OCI-LY1 (cell line): ENCODE data around the gene CD2BP2.

Experiments used
- EZH2 ChIP-seq: fragments of 200-600 bp; sonication (generic), shearing (Covaris generic); IDR thresholded peaks from 2 replicates; pipeline ENCODE4 v1.8.0; 2017; ENCODE audit warnings: borderline replicate concordance, mixed run types, mild to moderate bottlenecking, antibody characterized with exemption, low read length, moderate library complexity, mixed read lengths
- TF ChIP-seq, protein P1 (sequence below): fragments of 200-600 bp; sonication (generic), shearing (Covaris generic); IDR thresholded peaks from 2 replicates; pipeline ENCODE4 v1.5.1; 2017; ENCODE audit warnings: mild to moderate bottlenecking, antibody characterized with exemption, low read length, moderate library complexity, mixed read lengths

DNA sequence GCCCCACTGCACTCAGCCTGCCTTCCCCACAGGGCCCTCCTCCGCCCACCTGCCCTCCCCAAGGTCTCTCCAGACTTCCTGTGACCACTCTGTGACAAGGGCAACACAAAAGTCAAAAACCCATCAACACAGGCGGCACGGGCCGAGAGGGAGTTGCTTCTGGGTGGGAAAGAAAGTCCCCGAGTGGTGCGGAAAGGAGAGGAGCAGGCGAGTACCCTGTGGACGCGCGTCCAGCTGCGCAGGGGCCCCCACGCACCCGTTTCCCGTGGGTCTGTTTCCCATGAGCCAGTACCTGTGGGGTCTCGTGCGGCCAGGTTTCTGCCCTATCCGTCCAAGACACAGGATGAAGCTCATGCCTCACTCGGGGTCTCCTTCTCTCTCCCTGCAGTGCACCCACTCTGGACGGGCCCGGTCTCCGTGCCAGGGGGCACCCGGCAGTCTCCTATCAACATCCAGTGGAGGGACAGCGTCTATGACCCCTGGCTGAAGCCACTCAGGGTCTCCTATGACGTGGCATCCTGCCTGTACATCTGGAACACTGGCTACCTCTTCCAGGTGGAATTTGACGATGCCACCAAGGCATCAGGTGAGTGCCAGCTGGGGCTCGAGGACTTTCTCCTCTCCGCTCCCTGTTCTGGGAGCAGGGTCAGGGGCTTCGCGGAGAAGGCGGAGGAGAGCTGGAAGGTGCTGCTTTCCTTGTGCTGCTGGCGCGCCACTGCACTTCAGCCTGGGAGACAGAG is 12.2 kb downstream of the CD2BP2 start:
- TF ChIP-seq, protein P1, sequence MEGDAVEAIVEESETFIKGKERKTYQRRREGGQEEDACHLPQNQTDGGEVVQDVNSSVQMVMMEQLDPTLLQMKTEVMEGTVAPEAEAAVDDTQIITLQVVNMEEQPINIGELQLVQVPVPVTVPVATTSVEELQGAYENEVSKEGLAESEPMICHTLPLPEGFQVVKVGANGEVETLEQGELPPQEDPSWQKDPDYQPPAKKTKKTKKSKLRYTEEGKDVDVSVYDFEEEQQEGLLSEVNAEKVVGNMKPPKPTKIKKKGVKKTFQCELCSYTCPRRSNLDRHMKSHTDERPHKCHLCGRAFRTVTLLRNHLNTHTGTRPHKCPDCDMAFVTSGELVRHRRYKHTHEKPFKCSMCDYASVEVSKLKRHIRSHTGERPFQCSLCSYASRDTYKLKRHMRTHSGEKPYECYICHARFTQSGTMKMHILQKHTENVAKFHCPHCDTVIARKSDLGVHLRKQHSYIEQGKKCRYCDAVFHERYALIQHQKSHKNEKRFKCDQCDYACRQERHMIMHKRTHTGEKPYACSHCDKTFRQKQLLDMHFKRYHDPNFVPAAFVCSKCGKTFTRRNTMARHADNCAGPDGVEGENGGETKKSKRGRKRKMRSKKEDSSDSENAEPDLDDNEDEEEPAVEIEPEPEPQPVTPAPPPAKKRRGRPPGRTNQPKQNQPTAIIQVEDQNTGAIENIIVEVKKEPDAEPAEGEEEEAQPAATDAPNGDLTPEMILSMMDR = no peak
- no peak for TF ChIP-seq EZH2
